GM21717 (cell line): ENCODE data around the gene THAP5.
"Not testable (repeated sequence)": the region's sequence is repeated elsewhere in the genome, so short reads cannot be mapped to it uniquely, and the experiment has no call there.

Source experiments
- ATAC-seq: cut with Tn5 transposase; IDR thresholded peaks from one replicate; pipeline ENCODE4 v1.9.1; 2021; ENCODE audit warnings: mild to moderate bottlenecking, moderate library complexity; ENCODE audit not compliant: unreplicated experiment

The THAP5 gene

GRCh38 chr7:108586274-108586710 is 16.8 kb upstream of the THAP5 start:
- no peak for ATAC-seq

- ATAC-seq, result no peak
Measured at GRCh38 chr7:108585843-108586242, 16.3 kb upstream of the THAP5 start.

GRCh38 chr7:108584211-108584610 is 14.7 kb upstream of the THAP5 start:
- ATAC-seq, result no peak

- ATAC-seq, result no peak
Measured at GRCh38 chr7:108581655-108582491, 12.4 kb upstream of the THAP5 start.

GRCh38 chr7:108580298-108580697 is 10.8 kb upstream of the THAP5 start:
- ATAC-seq, result no peak

GRCh38 chr7:108578937-108579336 is 9.4 kb upstream of the THAP5 start:
- no peak for ATAC-seq

- no peak for ATAC-seq
Measured at GRCh38 chr7:108576116-108576515, 6.6 kb upstream of the THAP5 start.

GRCh38 chr7:108575156-108575555 is 5.7 kb upstream of the THAP5 start:
- ATAC-seq, result no peak

GRCh38 chr7:108572480-108572879 is 3.0 kb upstream of the THAP5 start:
- no peak for ATAC-seq

- ATAC-seq, result peak; percentile 35
Measured at GRCh38 chr7:108570146-108570755, 745 bp upstream of the THAP5 start.

- no peak for ATAC-seq
Measured at GRCh38 chr7:108568801-108569380, 615 bp downstream of the THAP5 start.

- no peak for ATAC-seq
Measured at GRCh38 chr7:108565987-108566386, 3.5 kb downstream of the THAP5 start.

GRCh38 chr7:108561047-108561619 is 8.4 kb downstream of the THAP5 start:
- ATAC-seq, result no peak

GRCh38 chr7:108559253-108559652 is 10.3 kb downstream of the THAP5 start:
- no peak for ATAC-seq

- ATAC-seq, result no peak
Measured at GRCh38 chr7:108557617-108558016, 11.9 kb downstream of the THAP5 start.

GRCh38 chr7:108557191-108557590 is 12.3 kb downstream of the THAP5 start:
- ATAC-seq, result no peak

- not testable (repeated sequence) for ATAC-seq
Measured at GRCh38 chr7:108556665-108557064, 12.8 kb downstream of the THAP5 start.

GRCh38 chr7:108548141-108548896 is 21.2 kb downstream of the THAP5 start:
- ATAC-seq, result not testable (repeated sequence)

- no peak for ATAC-seq
Measured at GRCh38 chr7:108541478-108541877, 28.0 kb downstream of the THAP5 start.

GRCh38 chr7:108538685-108539084 is 30.8 kb downstream of the THAP5 start:
- not testable (repeated sequence) for ATAC-seq

- ATAC-seq, result not testable (repeated sequence)
Measured at GRCh38 chr7:108538236-108538635, 31.3 kb downstream of the THAP5 start.
